ENCODE results near the gene SPEM1.

SPEM1 gene

GRCh38 chr17:7437950-7438614 lies 18.0 kb downstream of the SPEM1 start:
- Histone ChIP-seq H3K27ac (ENCODE audit: low read depth, low read length) (no peak overlapping the region), H3K27me3 (ENCODE audit: control insufficient read depth in 1 of 2, insufficient read depth in 2 of 2, low read length in 2 of 2) (peaks cover 60 to 94% of the 10 kb centered on the region in 2 donors), H3K4me3 (ENCODE audit: low read depth in 1 of 2, low read length in 2 of 2) (no peak overlapping the region), H3K9ac (ENCODE audit: low read length) (no peak overlapping the region), H3K9me3 (ENCODE audit: low read length) (no peaks in the 10 kb centered on the region), H3K36me3 (ENCODE audit: insufficient read depth, low read length) (no peaks in the 10 kb centered on the region), H3K4me1 (ENCODE audit: insufficient read depth, low read length) (peaks cover 38% of the 10 kb centered on the region)

DNA sequence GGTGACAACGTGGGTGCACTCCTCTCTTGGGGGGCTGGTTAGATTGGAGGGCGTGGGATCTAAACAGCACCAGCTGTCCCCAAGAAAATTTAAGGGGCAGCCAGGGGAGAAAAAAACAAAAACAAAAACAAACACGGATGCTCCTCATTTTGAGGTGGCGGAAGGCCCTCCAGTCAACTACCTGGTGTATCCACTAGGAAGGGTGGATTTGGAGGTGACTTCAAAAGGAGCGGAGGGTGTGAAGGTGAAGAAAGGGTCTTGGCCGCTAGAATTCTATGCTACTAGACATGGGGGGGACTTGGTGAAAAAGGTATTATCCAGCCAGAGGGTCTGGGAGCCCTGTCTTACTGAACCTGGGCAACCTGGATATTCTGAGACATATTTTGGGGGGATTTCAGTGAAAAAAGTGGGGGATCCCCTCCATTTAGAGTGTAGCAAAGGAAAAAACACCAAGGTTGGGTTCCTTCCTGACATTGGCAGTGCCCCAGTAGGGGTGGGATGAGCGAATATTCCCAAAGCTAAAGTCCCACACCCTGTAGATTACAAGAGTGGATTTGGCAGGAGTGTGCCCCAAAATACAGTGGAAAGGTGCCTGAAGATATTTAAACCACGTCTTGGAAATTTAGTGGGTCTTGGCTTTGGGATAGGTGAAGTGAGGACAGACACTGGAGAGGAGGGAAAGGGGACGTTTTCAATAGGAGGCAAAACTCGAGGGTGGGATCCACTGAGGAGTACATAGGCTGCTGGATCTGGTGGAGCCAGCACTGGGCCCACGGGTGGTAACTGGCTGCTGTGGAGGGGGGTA lies 18.7 kb downstream of the SPEM1 start:
- peaks cover 60 to 89% of the 10 kb centered on the region in 2 donors for H3K27me3 ChIP-seq (ENCODE audit: control insufficient read depth in 1 of 2, insufficient read depth in 2 of 2, low read length in 2 of 2)
- H3K4me1 ChIP-seq (ENCODE audit: insufficient read depth, low read length), result peaks cover 38% of the 10 kb centered on the region
- H3K9me3 ChIP-seq (ENCODE audit: low read length), result no peaks in the 10 kb centered on the region
- no peaks in the 10 kb centered on the region for H3K36me3 ChIP-seq (ENCODE audit: insufficient read depth, low read length)
- no peak overlapping the region for H3K4me3 ChIP-seq (ENCODE audit: low read depth in 1 of 2, low read length in 2 of 2)
- no peak overlapping the region for H3K9ac ChIP-seq (ENCODE audit: low read length)
- H3K27ac ChIP-seq (ENCODE audit: low read depth, low read length), result no peak overlapping the region

GRCh38 chr17:7439462-7440112 lies 19.5 kb downstream of the SPEM1 start, which contains the start of gene FGF11:
TSS of gene FGF11 (plus strand) at chr17:7439512. CDS start at chr17:7439621, 109 bp downstream.
- no peak within 1 kb of the TSS for H3K9ac ChIP-seq (ENCODE audit: low read length)
- peaks cover 38% of the 10 kb centered on the region for H3K4me1 ChIP-seq (ENCODE audit: insufficient read depth, low read length)
- no peaks in the 10 kb centered on the region for H3K36me3 ChIP-seq (ENCODE audit: insufficient read depth, low read length)
- no peaks in the 10 kb centered on the region for H3K9me3 ChIP-seq (ENCODE audit: low read length)
- no peak within 1 kb of the TSS for H3K27ac ChIP-seq (ENCODE audit: low read depth, low read length)
- H3K27me3 ChIP-seq (ENCODE audit: control insufficient read depth in 1 of 2, insufficient read depth in 2 of 2, low read length in 2 of 2), result peaks cover 60 to 87% of the 10 kb centered on the region in 2 donors
- peak within 1 kb of the TSS; percentile 23 to 64 for H3K4me3 ChIP-seq (ENCODE audit: low read depth in 1 of 2, low read length in 2 of 2)

- Histone ChIP-seq H3K9me3 (ENCODE audit: low read length) (no peaks in the 10 kb centered on the region), H3K9ac (ENCODE audit: low read length) (no peak overlapping the region), H3K27me3 (ENCODE audit: control insufficient read depth in 1 of 2, insufficient read depth in 2 of 2, low read length in 2 of 2) (peaks cover 57 to 85% of the 10 kb centered on the region in 2 donors), H3K4me3 (ENCODE audit: low read depth in 1 of 2, low read length in 2 of 2) (peak overlapping the region; percentile 23 to 64), H3K4me1 (ENCODE audit: insufficient read depth, low read length) (peaks cover 36% of the 10 kb centered on the region), H3K27ac (ENCODE audit: low read depth, low read length) (no peak overlapping the region), H3K36me3 (ENCODE audit: insufficient read depth, low read length) (no peaks in the 10 kb centered on the region)
Observed at GRCh38 chr17:7440113-7440833, 20.1 kb downstream of the SPEM1 start.

GRCh38 chr17:7440834-7441195 lies 20.7 kb downstream of the SPEM1 start:
- Histone ChIP-seq H3K9me3 (ENCODE audit: low read length) (no peaks in the 10 kb centered on the region), H3K27me3 (ENCODE audit: control insufficient read depth in 1 of 2, insufficient read depth in 2 of 2, low read length in 2 of 2) (peaks cover 57 to 85% of the 10 kb centered on the region in 2 donors), H3K4me3 (ENCODE audit: low read depth in 1 of 2, low read length in 2 of 2) (no peak overlapping the region), H3K36me3 (ENCODE audit: insufficient read depth, low read length) (no peaks in the 10 kb centered on the region), H3K27ac (ENCODE audit: low read depth, low read length) (no peak overlapping the region), H3K9ac (ENCODE audit: low read length) (no peak overlapping the region), H3K4me1 (ENCODE audit: insufficient read depth, low read length) (peaks cover 31% of the 10 kb centered on the region)

- Histone ChIP-seq H3K9ac (ENCODE audit: low read length) (no peak overlapping the region), H3K4me1 (ENCODE audit: insufficient read depth, low read length) (peaks cover 29% of the 10 kb centered on the region), H3K27ac (ENCODE audit: low read depth, low read length) (no peak overlapping the region), H3K36me3 (ENCODE audit: insufficient read depth, low read length) (no peaks in the 10 kb centered on the region), H3K27me3 (ENCODE audit: control insufficient read depth in 1 of 2, insufficient read depth in 2 of 2, low read length in 2 of 2) (peaks cover 59 to 85% of the 10 kb centered on the region in 2 donors), H3K4me3 (ENCODE audit: low read depth in 1 of 2, low read length in 2 of 2) (no peak overlapping the region), H3K9me3 (ENCODE audit: low read length) (no peaks in the 10 kb centered on the region)
Observed at GRCh38 chr17:7441266-7441665, 21.1 kb downstream of the SPEM1 start.

- H3K27me3 ChIP-seq (ENCODE audit: control insufficient read depth in 1 of 2, insufficient read depth in 2 of 2, low read length in 2 of 2), result peaks cover 61 to 89% of the 10 kb centered on the region in 2 donors
- no peaks in the 10 kb centered on the region for H3K36me3 ChIP-seq (ENCODE audit: insufficient read depth, low read length)
- no peak overlapping the region for H3K4me3 ChIP-seq (ENCODE audit: low read depth in 1 of 2, low read length in 2 of 2)
- H3K9me3 ChIP-seq (ENCODE audit: low read length), result no peaks in the 10 kb centered on the region
- no peak overlapping the region for H3K9ac ChIP-seq (ENCODE audit: low read length)
- peaks cover 26% of the 10 kb centered on the region for H3K4me1 ChIP-seq (ENCODE audit: insufficient read depth, low read length)
- no peak overlapping the region for H3K27ac ChIP-seq (ENCODE audit: low read depth, low read length)
Observed at GRCh38 chr17:7442142-7442541, 22.0 kb downstream of the SPEM1 start.

DNA sequence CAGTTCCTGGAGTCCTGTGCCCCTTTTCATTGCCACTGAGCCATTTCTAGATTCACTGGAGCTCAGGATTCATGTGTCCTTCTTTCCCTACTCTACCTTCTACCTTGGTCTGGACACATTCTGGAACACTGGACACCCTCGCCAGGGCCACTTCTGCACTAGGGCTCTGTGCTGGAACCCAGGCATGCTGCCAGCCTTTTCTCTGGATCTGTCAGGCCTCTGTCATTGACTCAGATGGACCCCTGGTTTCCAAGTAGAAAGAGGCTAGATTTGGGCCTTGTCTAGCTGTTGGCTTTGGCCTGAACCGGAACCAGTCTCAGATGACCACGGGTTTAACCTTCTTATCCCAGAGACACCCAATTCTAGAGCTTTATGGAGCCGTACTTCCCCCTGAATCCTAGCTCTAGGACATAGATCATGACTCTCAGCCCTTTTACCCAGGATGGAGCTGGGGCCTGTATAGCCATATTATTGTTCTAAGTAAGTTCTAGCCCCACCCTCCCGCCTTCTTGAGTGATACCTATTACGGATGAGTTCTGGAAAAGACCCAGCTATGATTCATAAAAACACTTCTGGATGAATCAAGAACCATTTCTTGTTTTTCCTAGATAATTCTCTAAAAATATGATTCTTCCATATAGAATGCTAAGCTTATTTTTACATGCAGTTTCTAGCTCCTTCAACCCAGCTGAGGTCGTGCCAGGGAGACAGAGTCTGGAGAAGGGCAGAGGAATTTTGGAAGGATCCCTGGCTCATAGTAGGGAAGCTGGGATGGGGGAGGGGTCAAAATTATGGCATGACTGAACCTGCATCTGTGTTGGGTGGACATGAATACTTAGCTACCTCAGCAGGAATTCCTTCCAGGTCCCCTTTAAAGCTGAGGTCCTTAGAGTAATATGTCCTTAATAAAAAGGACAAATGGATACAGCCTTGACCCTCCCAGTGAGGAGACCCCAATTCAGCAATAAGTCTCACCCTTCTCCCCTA lies 23.7 kb downstream of the SPEM1 start:
- Histone ChIP-seq H3K27ac (ENCODE audit: low read depth, low read length) (no peak overlapping the region), H3K36me3 (ENCODE audit: insufficient read depth, low read length) (no peaks in the 10 kb centered on the region), H3K27me3 (ENCODE audit: control insufficient read depth in 1 of 2, insufficient read depth in 2 of 2, low read length in 2 of 2) (peaks cover 55 to 78% of the 10 kb centered on the region in 2 donors), H3K9ac (ENCODE audit: low read length) (no peak overlapping the region), H3K4me3 (ENCODE audit: low read depth in 1 of 2, low read length in 2 of 2) (no peak overlapping the region), H3K4me1 (ENCODE audit: insufficient read depth, low read length) (peaks cover 15% of the 10 kb centered on the region), H3K9me3 (ENCODE audit: low read length) (no peaks in the 10 kb centered on the region)

DNA sequence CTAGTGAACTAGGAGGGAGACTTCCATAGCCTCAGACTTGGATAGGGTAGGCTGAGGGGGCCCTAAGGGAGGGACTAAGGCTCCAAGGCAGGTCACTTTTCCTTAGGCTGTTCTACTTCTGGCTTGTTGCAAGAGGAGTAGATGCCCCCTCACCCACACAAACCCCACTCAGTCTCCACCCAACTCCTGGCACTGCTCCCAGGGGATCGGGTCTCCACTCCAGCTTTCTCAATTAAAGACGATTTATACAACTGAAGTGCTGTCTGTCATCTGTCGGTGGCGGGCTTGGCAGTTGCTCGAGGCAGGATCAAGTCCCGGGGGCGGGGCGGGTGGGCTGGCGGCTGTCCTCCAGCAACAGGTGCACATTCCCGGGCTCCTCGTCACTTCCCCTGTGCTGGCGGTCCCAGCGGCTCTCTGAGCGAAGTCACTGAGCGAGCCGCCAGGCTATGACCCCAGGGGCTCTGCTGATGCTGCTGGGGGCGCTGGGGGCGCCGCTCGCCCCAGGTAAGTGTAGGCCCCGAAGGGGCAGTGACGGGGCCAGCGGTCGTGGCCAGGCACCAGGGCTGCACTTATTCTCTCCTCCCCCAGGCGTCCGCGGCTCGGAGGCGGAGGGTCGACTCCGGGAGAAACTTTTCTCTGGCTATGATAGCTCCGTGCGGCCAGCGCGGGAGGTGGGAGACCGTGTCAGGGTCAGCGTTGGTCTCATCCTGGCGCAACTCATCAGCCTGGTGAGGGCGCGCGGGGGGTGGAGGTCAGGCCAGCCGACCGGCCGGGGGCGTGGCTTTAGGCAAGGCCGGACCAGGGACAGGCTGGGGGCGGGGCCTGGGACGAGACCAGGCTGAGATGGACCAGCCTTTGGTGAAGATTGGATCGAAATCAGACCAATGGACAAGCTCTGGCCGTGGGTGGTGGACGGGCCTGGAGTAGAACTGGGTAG lies 24.8 kb downstream of the SPEM1 start, which contains the start of gene CHRNB1:
TSS of gene CHRNB1 (plus strand) at position 380 of the 937 bp plus-strand sequence. CDS start at position 447, 67 bp downstream.
- H3K9me3 ChIP-seq (ENCODE audit: low read length), result no peaks in the 10 kb centered on the region
- no peak within 1 kb of the TSS for H3K9ac ChIP-seq (ENCODE audit: low read length)
- no peaks in the 10 kb centered on the region for H3K36me3 ChIP-seq (ENCODE audit: insufficient read depth, low read length)
- H3K4me3 ChIP-seq (ENCODE audit: low read depth in 1 of 2, low read length in 2 of 2), result no peak within 1 kb of the TSS
- peaks cover 45 to 66% of the 10 kb centered on the region in 2 donors for H3K27me3 ChIP-seq (ENCODE audit: control insufficient read depth in 1 of 2, insufficient read depth in 2 of 2, low read length in 2 of 2)
- H3K27ac ChIP-seq (ENCODE audit: low read depth, low read length), result no peak within 1 kb of the TSS
- H3K4me1 ChIP-seq (ENCODE audit: insufficient read depth, low read length), result peaks cover 7% of the 10 kb centered on the region

Measured in muscle layer of colon (tissue), 2 donors.